ENCODE measurements around the gene MX2. TPM values are rescaled to one million over a fixed set of nuclear protein-coding genes. Genes with fewer than 3 reads are reported as not detected.
A peak's percentile ranks its signal among the peaks of the same experiment; 100 is the strongest.

MX2 gene
- total RNA-seq, 1 donor from 2014 or later, result 6.1 TPM

DNA sequence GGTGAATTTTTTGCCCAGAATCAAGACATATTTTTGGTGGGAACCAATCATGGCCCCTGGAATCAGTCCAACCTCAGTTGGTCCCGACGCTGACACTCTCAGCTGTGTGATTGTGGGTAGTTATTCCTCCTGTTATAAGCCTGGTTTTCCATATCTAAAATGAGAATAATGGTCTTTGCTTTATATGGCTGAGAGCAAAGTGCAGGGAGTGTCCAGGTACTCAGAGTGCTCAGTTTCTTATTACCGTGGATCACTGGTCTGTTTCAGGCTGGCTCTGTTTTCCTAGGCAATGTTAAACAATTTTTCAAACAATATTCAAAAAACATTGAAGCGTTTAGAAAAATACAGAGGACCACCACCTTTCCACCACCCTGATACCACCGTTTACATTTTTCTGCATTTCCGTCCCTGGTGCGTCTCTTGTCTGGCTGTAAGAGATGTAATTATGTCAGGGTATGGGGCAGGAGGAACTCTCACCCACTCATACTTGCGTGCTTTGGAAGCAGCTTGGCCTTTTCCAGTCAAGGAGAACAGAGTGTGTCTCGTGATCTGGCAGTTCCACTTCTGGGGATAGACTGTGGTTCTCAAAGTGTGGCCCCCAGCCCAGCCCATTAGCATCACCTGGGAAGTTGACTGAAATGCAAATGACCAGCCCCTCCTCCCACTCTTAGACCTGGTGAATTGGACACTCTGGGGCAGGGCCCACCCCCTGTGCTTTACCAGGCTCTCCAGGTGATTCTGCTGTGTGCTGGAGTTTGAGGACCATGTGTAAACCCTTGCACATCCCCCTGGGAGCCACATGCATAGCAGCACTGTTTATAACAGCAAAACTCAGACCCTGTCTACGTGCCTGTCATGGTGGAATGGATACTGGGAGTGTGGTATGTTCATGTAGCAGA lies 71.0 kb downstream of the MX2 start:
- H3K27me3 Mint-ChIP-seq (ENCODE audit: low read depth), result no peaks in the 10 kb centered on the region
- no peak for DNase-seq (ENCODE audit: low spot score)
- intact Hi-C loops (cut with micrococcal nuclease), result no loop called here
- peaks cover 14% of the 10 kb centered on the region for H3K9me3 Mint-ChIP-seq
- peaks cover 36% of the 10 kb centered on the region for H3K4me1 Mint-ChIP-seq (ENCODE audit: low read depth)
- H3K4me3 Mint-ChIP-seq (ENCODE audit: low read depth), result no peak overlapping the region
- H3K36me3 Mint-ChIP-seq (ENCODE audit: low read depth), result peaks cover 89% of the 10 kb centered on the region
- H3K27ac Mint-ChIP-seq, result no peak overlapping the region

- Mint-ChIP-seq H3K4me1 (ENCODE audit: low read depth) (peaks cover 30% of the 10 kb centered on the region), H3K9me3 (peaks cover 14% of the 10 kb centered on the region), H3K27ac (no peak overlapping the region), H3K36me3 (ENCODE audit: low read depth) (peaks cover 89% of the 10 kb centered on the region), H3K27me3 (ENCODE audit: low read depth) (no peaks in the 10 kb centered on the region), H3K4me3 (ENCODE audit: low read depth) (no peak overlapping the region)
- intact Hi-C loops (cut with micrococcal nuclease), result no loop called here
- DNase-seq (ENCODE audit: low spot score), result no peak
These were observed 71.7 kb downstream of the MX2 start for GRCh38 chr21:41433566-41433965.

DNA sequence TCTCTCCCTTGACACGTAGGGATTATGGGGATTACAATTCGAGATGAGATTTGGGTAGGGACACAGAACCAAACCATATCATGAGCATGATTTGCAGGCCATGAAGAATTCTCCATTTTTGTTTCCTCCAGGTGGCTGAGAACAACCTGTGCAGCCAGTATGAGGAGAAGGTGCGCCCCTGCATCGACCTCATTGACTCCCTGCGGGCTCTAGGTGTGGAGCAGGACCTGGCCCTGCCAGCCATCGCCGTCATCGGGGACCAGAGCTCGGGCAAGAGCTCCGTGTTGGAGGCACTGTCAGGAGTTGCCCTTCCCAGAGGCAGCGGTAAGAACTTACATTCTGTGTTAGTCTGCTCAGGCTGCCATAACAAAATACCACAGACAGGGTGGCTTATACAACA lies 73.9 kb downstream of the MX2 start:
- Mint-ChIP-seq H3K27ac (no peak overlapping the region), H3K9me3 (peaks cover 14% of the 10 kb centered on the region), H3K4me3 (ENCODE audit: low read depth) (no peak overlapping the region), H3K4me1 (ENCODE audit: low read depth) (peaks cover 22% of the 10 kb centered on the region), H3K36me3 (ENCODE audit: low read depth) (peaks cover 93% of the 10 kb centered on the region), H3K27me3 (ENCODE audit: low read depth) (no peaks in the 10 kb centered on the region)
- DNase-seq (ENCODE audit: low spot score), result no peak
- intact Hi-C loops (cut with micrococcal nuclease), result no loop called here

DNA sequence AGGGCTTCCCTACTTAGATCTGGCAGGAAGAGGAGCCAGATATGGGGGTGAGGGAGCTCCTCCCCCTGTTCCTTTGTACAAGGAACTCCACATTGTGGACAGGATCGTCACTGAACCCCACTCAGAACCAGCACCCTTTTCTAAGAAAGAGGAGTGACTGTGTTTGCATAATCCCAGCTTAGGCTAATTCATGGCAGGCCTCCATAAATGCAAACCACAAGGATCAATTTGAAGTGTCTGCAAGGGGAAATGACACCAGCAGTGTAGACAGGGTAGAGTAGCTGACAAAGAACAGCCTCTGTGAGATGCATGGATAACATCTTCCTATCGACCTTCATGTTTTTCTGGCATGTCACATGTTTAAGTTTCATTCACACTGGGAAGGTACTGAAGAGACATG lies 75.9 kb downstream of the MX2 start:
- Mint-ChIP-seq H3K27ac (no peak overlapping the region), H3K36me3 (ENCODE audit: low read depth) (peaks cover 95% of the 10 kb centered on the region)

DNA sequence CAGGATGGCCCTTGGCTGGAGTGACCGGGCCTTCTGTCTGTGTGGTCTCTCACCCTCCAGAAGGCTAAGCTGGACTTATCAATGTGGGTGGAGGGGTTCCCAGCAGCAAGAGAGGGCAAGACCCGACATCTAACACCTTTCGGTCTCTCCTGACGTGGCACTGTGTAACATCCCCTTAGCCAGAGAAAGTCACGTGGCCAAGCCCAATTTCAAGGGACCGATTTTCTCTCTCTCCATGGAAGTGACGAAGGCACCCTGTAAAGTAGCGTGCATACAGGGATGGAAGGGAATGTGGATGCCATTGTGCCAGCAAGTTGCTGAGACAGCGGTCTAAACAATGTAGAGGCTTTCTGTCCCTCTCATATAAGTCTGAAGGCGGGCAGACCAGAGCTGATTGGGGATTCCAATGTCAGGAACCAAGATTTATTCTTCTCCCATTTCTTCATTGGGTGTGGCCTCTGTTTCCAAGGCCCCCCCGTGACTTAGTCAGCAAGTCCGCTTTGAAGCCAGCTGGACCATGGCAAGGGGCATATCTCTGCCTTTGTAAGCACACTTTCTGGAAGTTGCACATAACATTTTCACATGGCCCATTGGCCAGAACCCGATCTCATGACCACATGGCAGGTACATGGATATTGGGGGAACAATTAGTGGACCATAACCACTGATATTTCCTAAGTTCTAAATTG lies 76.7 kb downstream of the MX2 start:
- Mint-ChIP-seq H3K9me3 (peaks cover 14% of the 10 kb centered on the region), H3K36me3 (ENCODE audit: low read depth) (peaks cover 94% of the 10 kb centered on the region), H3K4me3 (ENCODE audit: low read depth) (no peak overlapping the region), H3K27me3 (ENCODE audit: low read depth) (no peaks in the 10 kb centered on the region), H3K27ac (no peak overlapping the region), H3K4me1 (ENCODE audit: low read depth) (peaks cover 14% of the 10 kb centered on the region)
- no peak for DNase-seq (ENCODE audit: low spot score)
- intact Hi-C loops (cut with micrococcal nuclease), result no loop called here

More for the DNA sequence above, 75.9 kb downstream of the MX2 start:
- peaks cover 16% of the 10 kb centered on the region for H3K4me1 Mint-ChIP-seq (ENCODE audit: low read depth)
- H3K9me3 Mint-ChIP-seq, result peaks cover 14% of the 10 kb centered on the region
- DNase-seq (ENCODE audit: low spot score), result no peak
- no peaks in the 10 kb centered on the region for H3K27me3 Mint-ChIP-seq (ENCODE audit: low read depth)
- intact Hi-C loops (cut with micrococcal nuclease), result no loop called here
- no peak overlapping the region for H3K4me3 Mint-ChIP-seq (ENCODE audit: low read depth)

DNA sequence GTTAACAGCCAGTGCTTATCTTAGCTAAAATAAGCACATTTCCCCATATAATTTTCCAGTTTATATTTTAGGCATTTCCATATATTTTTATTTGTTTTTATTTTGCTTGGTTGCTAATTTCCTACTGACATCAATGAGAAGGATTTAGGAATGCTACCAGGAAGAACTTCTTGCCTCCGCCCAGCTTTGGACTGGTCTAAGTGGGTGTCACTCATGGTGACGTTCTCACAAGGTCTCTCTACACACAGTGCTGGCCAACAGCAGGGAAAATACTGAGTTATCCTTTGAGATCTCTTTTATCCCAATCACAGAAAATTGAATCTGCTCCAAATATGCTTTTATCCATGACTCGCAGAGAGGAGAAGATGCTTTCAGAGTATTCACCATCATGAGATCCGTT lies 77.4 kb downstream of the MX2 start:
- intact Hi-C loops (cut with micrococcal nuclease), result no loop called here
- peaks cover 14% of the 10 kb centered on the region for H3K4me1 Mint-ChIP-seq (ENCODE audit: low read depth)
- H3K27ac Mint-ChIP-seq, result no peak overlapping the region
- H3K9me3 Mint-ChIP-seq, result peaks cover 13% of the 10 kb centered on the region
- no peaks in the 10 kb centered on the region for H3K27me3 Mint-ChIP-seq (ENCODE audit: low read depth)
- no peak overlapping the region for H3K4me3 Mint-ChIP-seq (ENCODE audit: low read depth)
- peaks cover 91% of the 10 kb centered on the region for H3K36me3 Mint-ChIP-seq (ENCODE audit: low read depth)
- DNase-seq (ENCODE audit: low spot score), result no peak

DNA sequence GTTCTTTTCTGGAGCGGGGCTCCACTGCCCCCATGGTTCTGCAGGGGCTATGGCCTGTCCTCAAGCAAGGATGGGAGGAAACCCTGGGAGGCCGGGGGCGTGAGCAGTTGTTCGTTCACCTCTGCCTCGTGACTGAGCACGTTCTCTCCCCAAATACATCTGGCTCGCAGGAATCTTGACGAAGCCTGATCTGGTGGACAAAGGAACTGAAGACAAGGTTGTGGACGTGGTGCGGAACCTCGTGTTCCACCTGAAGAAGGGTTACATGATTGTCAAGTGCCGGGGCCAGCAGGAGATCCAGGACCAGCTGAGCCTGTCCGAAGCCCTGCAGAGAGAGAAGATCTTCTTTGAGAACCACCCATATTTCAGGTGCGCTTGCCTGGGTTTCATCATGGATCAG lies 79.7 kb downstream of the MX2 start:
- H3K27me3 Mint-ChIP-seq (ENCODE audit: low read depth), result no peaks in the 10 kb centered on the region
- intact Hi-C loops (cut with micrococcal nuclease), result no loop called here
- DNase-seq (ENCODE audit: low spot score), result no peak
- H3K4me3 Mint-ChIP-seq (ENCODE audit: low read depth), result no peak overlapping the region
- peaks cover 6% of the 10 kb centered on the region for H3K4me1 Mint-ChIP-seq (ENCODE audit: low read depth)
- peaks cover 90% of the 10 kb centered on the region for H3K36me3 Mint-ChIP-seq (ENCODE audit: low read depth)
- no peak overlapping the region for H3K27ac Mint-ChIP-seq
- no peaks in the 10 kb centered on the region for H3K9me3 Mint-ChIP-seq

DNA sequence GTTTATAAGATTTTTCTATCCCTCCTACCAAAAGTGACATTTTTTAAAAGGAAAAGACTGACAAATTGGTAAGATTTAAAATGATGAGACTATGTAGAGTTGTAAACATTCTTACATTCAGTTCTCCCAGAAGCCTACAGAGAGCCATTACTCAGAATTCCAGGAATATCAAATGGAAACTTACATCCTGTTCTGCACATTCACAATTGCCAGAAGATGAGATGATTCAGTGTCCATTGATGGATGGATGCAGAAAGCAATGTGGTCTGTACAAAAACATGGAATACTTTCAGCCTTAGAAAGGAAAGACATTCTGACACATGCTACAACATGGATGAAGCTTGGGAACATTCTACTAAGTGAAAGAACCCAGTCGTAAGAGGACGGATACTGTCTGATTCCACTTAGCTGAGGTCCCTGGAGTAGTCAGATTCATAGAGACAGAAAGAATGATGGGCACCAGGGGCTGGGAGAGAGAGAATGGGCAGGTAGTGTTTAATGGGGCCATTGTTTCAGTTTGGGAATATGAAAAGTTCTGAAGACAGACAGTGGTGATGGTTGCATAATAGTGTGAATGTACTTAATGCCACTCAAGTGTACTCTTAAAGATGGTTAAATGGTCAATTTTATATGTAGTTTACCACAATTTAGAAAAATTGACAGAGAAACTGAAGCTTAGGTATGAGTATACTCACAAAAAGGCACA lies 80.8 kb downstream of the MX2 start:
- DNase-seq (ENCODE audit: low spot score), result no peak
- intact Hi-C loops (cut with micrococcal nuclease), result no loop called here
- no peak overlapping the region for H3K4me3 Mint-ChIP-seq (ENCODE audit: low read depth)
- H3K9me3 Mint-ChIP-seq, result no peaks in the 10 kb centered on the region
- no peaks in the 10 kb centered on the region for H3K27me3 Mint-ChIP-seq (ENCODE audit: low read depth)
- peaks cover 4% of the 10 kb centered on the region for H3K4me1 Mint-ChIP-seq (ENCODE audit: low read depth)
- H3K27ac Mint-ChIP-seq, result no peak overlapping the region
- H3K36me3 Mint-ChIP-seq (ENCODE audit: low read depth), result peaks cover 92% of the 10 kb centered on the region

DNA sequence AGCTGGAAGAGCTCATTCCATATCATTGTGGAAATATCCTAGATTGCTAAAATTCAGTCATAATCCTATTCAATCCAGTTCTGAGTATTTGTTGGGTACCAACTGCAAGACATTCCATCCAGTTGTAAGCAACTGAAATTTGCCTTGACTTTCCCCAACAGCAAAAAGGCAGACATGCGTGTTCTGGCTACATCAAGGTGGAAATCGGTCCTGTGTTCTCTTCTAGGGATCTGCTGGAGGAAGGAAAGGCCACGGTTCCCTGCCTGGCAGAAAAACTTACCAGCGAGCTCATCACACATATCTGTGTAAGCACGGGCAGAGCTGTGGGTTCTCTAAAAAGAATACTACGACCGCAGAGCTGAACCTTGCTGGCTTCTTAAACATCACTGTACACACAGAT lies 81.7 kb downstream of the MX2 start:
- Mint-ChIP-seq H3K9me3 (no peaks in the 10 kb centered on the region), H3K27ac (peak overlapping the region; percentile 8), H3K4me1 (ENCODE audit: low read depth) (peaks cover 2% of the 10 kb centered on the region)

GRCh38 chr21:41444703-41445464 lies 83.1 kb downstream of the MX2 start:
- H3K27ac Mint-ChIP-seq, result no peak overlapping the region
- H3K4me3 Mint-ChIP-seq (ENCODE audit: low read depth), result no peak overlapping the region
- no peaks in the 10 kb centered on the region for H3K27me3 Mint-ChIP-seq (ENCODE audit: low read depth)
- intact Hi-C loops (cut with micrococcal nuclease), result no loop called here
- H3K36me3 Mint-ChIP-seq (ENCODE audit: low read depth), result peaks cover 93% of the 10 kb centered on the region
- peaks cover 2% of the 10 kb centered on the region for H3K4me1 Mint-ChIP-seq (ENCODE audit: low read depth)
- no peak for DNase-seq (ENCODE audit: low spot score)
- no peaks in the 10 kb centered on the region for H3K9me3 Mint-ChIP-seq

More for the DNA sequence above, 81.7 kb downstream of the MX2 start:
- Mint-ChIP-seq H3K36me3 (ENCODE audit: low read depth) (peaks cover 90% of the 10 kb centered on the region), H3K27me3 (ENCODE audit: low read depth) (no peaks in the 10 kb centered on the region), H3K4me3 (ENCODE audit: low read depth) (no peak overlapping the region)
- no peak for DNase-seq (ENCODE audit: low spot score)
- intact Hi-C loops (cut with micrococcal nuclease), result no loop called here

DNA sequence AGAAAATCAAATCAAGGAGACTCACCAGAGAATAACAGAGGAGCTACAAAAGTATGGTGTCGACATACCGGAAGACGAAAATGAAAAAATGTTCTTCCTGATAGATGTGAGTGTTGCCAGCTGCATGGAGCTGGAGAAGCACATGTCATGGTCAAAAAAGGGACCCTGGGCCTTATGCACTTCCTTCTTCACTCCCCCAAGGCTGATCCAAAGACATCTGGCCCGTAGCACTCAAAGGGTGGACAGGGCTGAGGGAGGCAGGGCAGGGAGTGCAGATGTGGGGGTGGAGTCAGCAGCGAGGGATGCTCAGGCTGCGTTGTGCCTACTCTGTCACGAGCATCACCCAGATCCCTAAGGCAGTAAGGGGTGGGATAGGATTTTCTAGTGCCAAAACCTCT lies 83.6 kb downstream of the MX2 start:
- Mint-ChIP-seq H3K27me3 (ENCODE audit: low read depth) (no peaks in the 10 kb centered on the region), H3K9me3 (no peaks in the 10 kb centered on the region), H3K36me3 (ENCODE audit: low read depth) (peaks cover 91% of the 10 kb centered on the region), H3K4me3 (ENCODE audit: low read depth) (no peak overlapping the region), H3K4me1 (ENCODE audit: low read depth) (peaks cover 2% of the 10 kb centered on the region), H3K27ac (no peak overlapping the region)
- no peak for DNase-seq (ENCODE audit: low spot score)
- intact Hi-C loops (cut with micrococcal nuclease), result no loop called here

GRCh38 chr21:41446586-41446985 lies 84.8 kb downstream of the MX2 start:
- peaks cover 2% of the 10 kb centered on the region for H3K4me1 Mint-ChIP-seq (ENCODE audit: low read depth)
- no peak for DNase-seq (ENCODE audit: low spot score)
- intact Hi-C loops (cut with micrococcal nuclease), result no loop called here
- H3K4me3 Mint-ChIP-seq (ENCODE audit: low read depth), result no peak overlapping the region
- H3K36me3 Mint-ChIP-seq (ENCODE audit: low read depth), result peaks cover 90% of the 10 kb centered on the region
- no peaks in the 10 kb centered on the region for H3K9me3 Mint-ChIP-seq
- no peak overlapping the region for H3K27ac Mint-ChIP-seq
- H3K27me3 Mint-ChIP-seq (ENCODE audit: low read depth), result no peaks in the 10 kb centered on the region

All from activated T-helper 2 cell treated with anti-CD3 and anti-CD28 coated beads, Interferon-gamma antibody, Interleukin-2, Interleukin-4, amounts not matched to agents 10 μg/mL and 5 μg/mL and 100 μg/mL, durations not matched to agents 14 hours and 24 hours and 36 hours (primary cell).